Effector CD4-positive, alpha-beta T cell (primary cell): ENCODE results near the gene NGDN.

Source experiments
- DNase-seq: peaks from one replicate; pipeline ENCODE4 v3.0.0-alpha.2; 2020

The NGDN gene

GRCh38 chr14:23478109-23478759, 8.7 kb downstream of the NGDN start:
- DNase-seq: peak; percentile 64

GRCh38 chr14:23481362-23481970, 12.0 kb downstream of the NGDN start:
- DNase-seq: no peak

- DNase-seq: no peak
Observed at GRCh38 chr14:23481979-23482822, 12.7 kb downstream of the NGDN start.

GRCh38 chr14:23482823-23483148, 13.3 kb downstream of the NGDN start:
- no peak for DNase-seq

GRCh38 chr14:23483236-23483854, 13.8 kb downstream of the NGDN start:
- no peak for DNase-seq

- DNase-seq: no peak
Observed at GRCh38 chr14:23485326-23485725, 15.8 kb downstream of the NGDN start.

GRCh38 chr14:23486036-23486435, 16.5 kb downstream of the NGDN start:
- no peak for DNase-seq

- no peak for DNase-seq
Observed at GRCh38 chr14:23487216-23487615, 17.7 kb downstream of the NGDN start.

GRCh38 chr14:23492618-23493272, 23.2 kb downstream of the NGDN start:
- no peak for DNase-seq

- no peak for DNase-seq
Observed at GRCh38 chr14:23494223-23494622, 24.7 kb downstream of the NGDN start.

- DNase-seq: no peak
Observed at GRCh38 chr14:23512156-23512555, 42.7 kb downstream of the NGDN start.

- DNase-seq: no peak
Observed at GRCh38 chr14:23513005-23513817, 43.7 kb downstream of the NGDN start.

GRCh38 chr14:23513818-23514643, 44.5 kb downstream of the NGDN start:
- DNase-seq: no peak

GRCh38 chr14:23514644-23514957, 45.1 kb downstream of the NGDN start:
- no peak for DNase-seq

- no peak for DNase-seq
Observed at GRCh38 chr14:23517650-23518326, 48.3 kb downstream of the NGDN start.

GRCh38 chr14:23518709-23519108, 49.2 kb downstream of the NGDN start:
- no peak for DNase-seq

GRCh38 chr14:23520899-23521533, 51.5 kb downstream of the NGDN start:
- no peak for DNase-seq

GRCh38 chr14:23521785-23522640, 52.5 kb downstream of the NGDN start:
- no peak for DNase-seq

- no peak for DNase-seq
Observed at GRCh38 chr14:23522643-23523198, 53.2 kb downstream of the NGDN start.
